ENCODE measurements around the gene FMNL2. TPM values are rescaled to one million over a fixed set of nuclear protein-coding genes. Genes with fewer than 3 reads are reported as not detected.

Gene FMNL2
- total RNA-seq, 3 donors from 2014 or later: 11.5 to 25.4 (median 12.0) TPM

DNA sequence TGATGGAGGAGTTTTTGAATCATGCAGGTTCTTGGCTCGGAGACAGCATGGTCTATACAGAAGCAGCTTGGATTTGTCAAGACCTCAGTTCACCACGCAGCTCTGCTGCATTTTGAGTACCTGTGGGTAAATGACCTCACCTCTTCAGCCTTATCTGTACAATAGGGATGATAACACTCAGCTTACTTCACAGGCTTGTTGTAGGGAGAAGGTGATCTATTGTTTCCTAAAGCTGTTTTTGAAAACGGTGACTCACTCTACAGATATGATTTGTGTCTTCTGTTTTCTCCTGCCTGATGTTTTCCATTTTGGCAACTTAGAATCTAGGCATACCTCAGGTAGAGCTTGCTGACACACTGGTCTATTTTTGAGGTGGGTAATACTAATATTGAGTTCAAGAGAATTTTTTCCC, 80.3 kb downstream of the FMNL2 start:
- Histone ChIP-seq H3K4me1 (ENCODE audit: low read depth) (no peaks in the 10 kb centered on the region), H3K9me3 (no peaks in the 10 kb centered on the region), H3K4me3 (no peak overlapping the region), H3K36me3 (ENCODE audit: low read depth) (no peaks in the 10 kb centered on the region)
- ATAC-seq: peak; percentile 40
- no peak for DNase-seq
- TF ChIP-seq, protein P1, sequence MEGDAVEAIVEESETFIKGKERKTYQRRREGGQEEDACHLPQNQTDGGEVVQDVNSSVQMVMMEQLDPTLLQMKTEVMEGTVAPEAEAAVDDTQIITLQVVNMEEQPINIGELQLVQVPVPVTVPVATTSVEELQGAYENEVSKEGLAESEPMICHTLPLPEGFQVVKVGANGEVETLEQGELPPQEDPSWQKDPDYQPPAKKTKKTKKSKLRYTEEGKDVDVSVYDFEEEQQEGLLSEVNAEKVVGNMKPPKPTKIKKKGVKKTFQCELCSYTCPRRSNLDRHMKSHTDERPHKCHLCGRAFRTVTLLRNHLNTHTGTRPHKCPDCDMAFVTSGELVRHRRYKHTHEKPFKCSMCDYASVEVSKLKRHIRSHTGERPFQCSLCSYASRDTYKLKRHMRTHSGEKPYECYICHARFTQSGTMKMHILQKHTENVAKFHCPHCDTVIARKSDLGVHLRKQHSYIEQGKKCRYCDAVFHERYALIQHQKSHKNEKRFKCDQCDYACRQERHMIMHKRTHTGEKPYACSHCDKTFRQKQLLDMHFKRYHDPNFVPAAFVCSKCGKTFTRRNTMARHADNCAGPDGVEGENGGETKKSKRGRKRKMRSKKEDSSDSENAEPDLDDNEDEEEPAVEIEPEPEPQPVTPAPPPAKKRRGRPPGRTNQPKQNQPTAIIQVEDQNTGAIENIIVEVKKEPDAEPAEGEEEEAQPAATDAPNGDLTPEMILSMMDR (IDR thresholded peaks at IDR 0.05): no peak
- intact Hi-C loops (cut with DNase I, micrococcal nuclease): no loop called here

DNA sequence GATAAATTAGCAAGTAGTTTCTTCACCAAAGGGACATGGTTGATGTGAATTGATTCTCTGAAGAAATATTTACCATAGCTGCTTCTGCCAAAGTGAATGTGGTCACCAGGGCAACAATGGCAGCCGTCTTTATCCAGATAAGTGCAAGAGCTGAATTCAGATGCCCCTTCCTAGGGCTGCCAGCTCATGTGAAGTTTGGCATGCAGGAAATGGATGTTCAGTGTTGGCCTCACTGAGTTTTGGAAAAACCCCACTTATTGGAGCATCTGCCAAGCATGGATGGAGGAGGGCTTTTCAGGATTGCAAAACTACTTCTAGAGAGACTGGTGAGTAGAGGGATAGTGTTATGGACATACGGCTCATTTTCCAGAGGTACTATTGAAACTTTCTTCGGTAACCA, 80.8 kb downstream of the FMNL2 start:
- Histone ChIP-seq H3K4me1 (ENCODE audit: low read depth) (no peaks in the 10 kb centered on the region), H3K4me3 (no peak overlapping the region), H3K9me3 (no peaks in the 10 kb centered on the region), H3K36me3 (ENCODE audit: low read depth) (no peaks in the 10 kb centered on the region)
- DNase-seq (no peak), ATAC-seq (no peak)
- TF ChIP-seq, protein P1 (IDR thresholded peaks at IDR 0.05): no peak
- intact Hi-C loops (cut with DNase I, micrococcal nuclease): no loop called here

DNA sequence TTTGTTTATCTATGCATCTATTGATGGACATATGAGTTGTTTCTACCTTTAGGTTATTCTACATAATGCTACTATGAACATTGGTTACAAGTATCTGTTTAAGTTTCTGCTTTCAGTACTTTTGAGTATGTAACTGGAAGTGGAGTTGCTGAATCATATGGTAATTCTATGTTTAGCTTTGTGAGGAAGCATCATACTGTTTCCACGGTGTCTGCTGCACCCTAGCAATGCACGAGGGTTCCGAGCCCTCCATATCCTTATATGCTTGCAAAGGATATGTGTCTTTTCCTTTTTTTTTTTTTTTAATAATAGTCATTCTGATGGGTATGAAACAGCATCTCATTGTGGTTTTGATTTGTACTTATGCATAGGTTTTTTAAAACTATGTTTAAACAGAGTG, 83.7 kb downstream of the FMNL2 start:
- no peak for DNase-seq
- no peaks in the 10 kb centered on the region for H3K9me3 ChIP-seq
- no peaks in the 10 kb centered on the region for H3K36me3 ChIP-seq (ENCODE audit: low read depth)
- no peak overlapping the region for H3K4me3 ChIP-seq
- ATAC-seq: no peak
- TF ChIP-seq, protein P1 (IDR thresholded peaks at IDR 0.05): no peak
- intact Hi-C loops (cut with DNase I, micrococcal nuclease): no loop called here
- peaks cover 14% of the 10 kb centered on the region for H3K4me1 ChIP-seq (ENCODE audit: low read depth)

DNA sequence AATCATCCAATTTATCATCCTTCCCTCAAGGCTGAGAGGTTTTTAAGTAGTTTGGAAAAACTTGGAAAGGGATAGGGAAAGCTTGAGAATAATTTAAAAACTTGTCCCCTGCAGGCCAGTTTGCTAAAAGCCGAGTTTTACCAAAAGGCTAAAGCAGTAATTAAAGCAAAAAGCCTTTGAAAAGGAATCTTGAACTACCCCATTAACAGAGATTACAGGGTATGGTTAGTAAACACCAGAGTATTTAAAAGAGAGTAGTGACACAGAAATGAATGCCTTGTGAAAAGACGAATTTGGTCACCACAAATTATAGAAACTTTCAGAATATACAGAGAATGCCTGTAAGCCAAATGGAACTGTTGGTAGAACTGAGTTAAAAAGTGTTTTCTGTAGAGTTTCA, 85.0 kb downstream of the FMNL2 start:
- intact Hi-C loops (cut with DNase I, micrococcal nuclease): no loop called here

DNA sequence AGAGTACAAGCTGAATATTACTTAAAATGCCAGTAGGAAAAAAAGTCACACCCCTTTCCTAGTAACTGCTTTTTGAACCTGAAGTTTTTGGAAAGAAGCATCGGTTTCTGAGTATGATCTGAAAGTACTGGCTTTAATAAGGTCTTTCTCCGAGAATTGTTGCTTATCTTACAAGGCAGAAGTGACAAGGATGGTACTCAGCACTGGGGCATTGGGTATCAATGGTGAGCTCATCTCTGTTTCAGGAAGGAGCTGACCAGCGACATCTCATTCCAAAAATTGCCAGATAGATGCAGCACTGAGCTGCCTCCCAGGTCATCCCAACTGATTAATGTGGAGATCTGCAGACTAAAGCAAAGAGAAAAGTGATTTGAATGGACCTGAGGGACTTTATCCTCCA, 85.4 kb downstream of the FMNL2 start:
- ATAC-seq: no peak
- DNase-seq: no peak

More for the DNA sequence above, 85.0 kb downstream of the FMNL2 start:
- ATAC-seq (no peak), DNase-seq (no peak)
- TF ChIP-seq, protein P1 (IDR thresholded peaks at IDR 0.05): no peak
- Histone ChIP-seq H3K9me3 (no peaks in the 10 kb centered on the region), H3K4me1 (ENCODE audit: low read depth) (peaks cover 14% of the 10 kb centered on the region), H3K36me3 (ENCODE audit: low read depth) (no peaks in the 10 kb centered on the region), H3K4me3 (no peak overlapping the region)

More for the DNA sequence above, 85.4 kb downstream of the FMNL2 start:
- Histone ChIP-seq H3K36me3 (ENCODE audit: low read depth) (no peaks in the 10 kb centered on the region), H3K4me1 (ENCODE audit: low read depth) (peaks cover 14% of the 10 kb centered on the region), H3K4me3 (no peak overlapping the region), H3K9me3 (no peaks in the 10 kb centered on the region)
- TF ChIP-seq, protein P1 (IDR thresholded peaks at IDR 0.05): no peak
- intact Hi-C loops (cut with DNase I, micrococcal nuclease): no loop called here
